HG03196 (cell line): Measurements from ENCODE around the gene HTR3E.
"Not testable (repeated sequence)": the region's sequence is repeated elsewhere in the genome, so short reads cannot be mapped to it uniquely, and the experiment has no call there.

ENCODE experiments used
- ATAC-seq: cut with Tn5 transposase; IDR thresholded peaks from one replicate; pipeline ENCODE4 v1.9.1; 2021; ENCODE audit not compliant: unreplicated experiment

HTR3E gene

GRCh38 chr3:184096811-184097383, at the start of gene HTR3E:
Gene HTR3E (plus strand): TSS chr3:184097064. CDS start chr3:184097530, 466 bp downstream.
- no peak for ATAC-seq

- no peak for ATAC-seq
Measured at GRCh38 chr3:184050217-184050847, 46.5 kb upstream of the HTR3E start.

- no peak for ATAC-seq
Measured at GRCh38 chr3:184052767-184053166, 44.1 kb upstream of the HTR3E start, which contains the start of gene HTR3C. Gene HTR3C (plus strand): TSS chr3:184053047. CDS start chr3:184053081, 34 bp downstream.

GRCh38 chr3:184058029-184058428, 38.8 kb upstream of the HTR3E start:
- no peak for ATAC-seq

- ATAC-seq: no peak
Measured at GRCh38 chr3:184059424-184059823, 37.4 kb upstream of the HTR3E start.

GRCh38 chr3:184062637-184063036, 34.2 kb upstream of the HTR3E start:
- no peak for ATAC-seq

GRCh38 chr3:184066211-184066610, 30.7 kb upstream of the HTR3E start:
- ATAC-seq: no peak

- no peak for ATAC-seq
Measured at GRCh38 chr3:184067573-184068055, 29.2 kb upstream of the HTR3E start.

- ATAC-seq: no peak
Measured at GRCh38 chr3:184068344-184068743, 28.5 kb upstream of the HTR3E start.

- ATAC-seq: not testable (repeated sequence)
Measured at GRCh38 chr3:184071142-184071541, 25.7 kb upstream of the HTR3E start.

- no peak for ATAC-seq
Measured at GRCh38 chr3:184073621-184074020, 23.2 kb upstream of the HTR3E start.

GRCh38 chr3:184075901-184076300, 21.0 kb upstream of the HTR3E start:
- no peak for ATAC-seq

- no peak for ATAC-seq
Measured at GRCh38 chr3:184077881-184078280, 19.0 kb upstream of the HTR3E start.

- no peak for ATAC-seq
Measured at GRCh38 chr3:184078851-184079250, 18.0 kb upstream of the HTR3E start.

GRCh38 chr3:184081116-184081830, 15.6 kb upstream of the HTR3E start:
- no peak for ATAC-seq

- ATAC-seq: no peak
Measured at GRCh38 chr3:184082034-184082433, 14.8 kb upstream of the HTR3E start.

- no peak for ATAC-seq
Measured at GRCh38 chr3:184082465-184082864, 14.4 kb upstream of the HTR3E start.

GRCh38 chr3:184085389-184085852, 11.4 kb upstream of the HTR3E start:
- no peak for ATAC-seq

GRCh38 chr3:184092199-184092598, 4.7 kb upstream of the HTR3E start:
- ATAC-seq: no peak

GRCh38 chr3:184097556-184097955, 692 bp downstream of the HTR3E start:
- ATAC-seq: no peak

GRCh38 chr3:184099806-184100686, 3.2 kb downstream of the HTR3E start:
- no peak for ATAC-seq
